Lower leg skin (tissue), 3 donors: Measurements from ENCODE around the gene RBBP8.

Experiments used
- CTCF ChIP-seq, 3 donors: fragments of 450-650 bp; IDR thresholded peaks; one replicate each; pipeline ENCODE4 v1.5.1; 2016; ENCODE audit warnings: antibody characterized with exemption in 3 of 3, mild to moderate bottlenecking in 3 of 3, moderate library complexity in 2 of 3
- POLR2A ChIP-seq, 2 donors: fragments of 450-650 bp; IDR thresholded peaks; one replicate each; pipeline ENCODE4 v1.6.1; 2016 to 2017; ENCODE audit warnings: antibody characterized with exemption in 2 of 2, mild to moderate bottlenecking in 1 of 2, moderate library complexity in 1 of 2

- TF ChIP-seq POLR2A (IDR thresholded peaks at IDR 0.05) (no peak), CTCF (IDR thresholded peaks at IDR 0.05) (no peak)
Measured at GRCh38 chr18:23071285-23071684, 138.2 kb downstream of the RBBP8 start.
